HepG2 (cell line): ENCODE results near the gene SHISA6. TPM values are rescaled to one million over a fixed set of nuclear protein-coding genes. Genes with fewer than 3 reads are reported as not detected.

Experiments used
- ATAC-seq: fragments of 200-7000 bp; cut with Tn5 transposase; 3 replicates; pipeline ENCODE4 v1.9.1; 2020; ENCODE audit warnings: mild to moderate bottlenecking, moderate library complexity
- BruUV-seq: library from RNA; stranded (reverse); fragments of 400-500 nt; replicated peaks from 2 replicates; lab custom pipeline; 2021; lab: Mats Ljungman, UMichigan
- CTCF ChIA-PET: fragments of 300-600 bp; formaldehyde crosslinking; extraction: SDS; loops from one replicate; lab custom pipeline; 2021; ENCODE audit warnings: low total read pairs, inconsistent platforms, low intra/inter-chr PET ratio; lab: Yijun Ruan, JAX
- POLR2A ChIA-PET: fragments of 350-600 bp; sonication (Branson Sonifier 250); formaldehyde crosslinking; loops from one replicate; lab custom pipeline; 2020; ENCODE audit warnings: antibody characterized with exemption, inconsistent platforms; lab: Yijun Ruan, JAX
- DNase-seq: peaks from one replicate; pipeline ENCODE4 v3.0.0-alpha.2; 2015; ENCODE audit warnings: low spot score
- FAIRE-seq: peaks from 3 replicates; lab custom pipeline; 2011; peaks lifted over from hg19 to GRCh38; lab: Jason Lieb, UNC
- H2AFZ ChIP-seq: one replicate; pipeline ENCODE4 v1.6.1; 2011; ENCODE audit warnings: low read length, inconsistent platforms
- H3K27ac ChIP-seq: fragments of 300-600 bp; 3 replicates; pipeline ENCODE4 v1.8.0; 2011; ENCODE audit warnings: mixed run types, mild to moderate bottlenecking, mixed read lengths, low read length, inconsistent platforms; ENCODE audit not compliant: insufficient read depth; ENCODE audit errors: extremely low read length
- H3K27me3 ChIP-seq, 2 experiments: fragments of 200-600 bp in 1 of 2; 2 replicates in 1 of 2; 3 replicates in 1 of 2; pipeline versions ENCODE4 v1.6.0 to v1.8.0; 2011; ENCODE audit warnings: low read length in 2 of 2, mild to moderate bottlenecking in 2 of 2, moderate library complexity in 2 of 2, inconsistent platforms in 1 of 2; ENCODE audit not compliant: insufficient read depth in 2 of 2, control insufficient read depth in 1 of 2
- H3K36me3 ChIP-seq, 2 experiments: fragments of 200-600 bp in 1 of 2; replicated peaks in 1 of 2; 2 replicates in 1 of 2; 3 replicates in 1 of 2; pipeline versions ENCODE4 v1.5.1 to v1.8.0; 2011; ENCODE audit warnings: low read length in 2 of 2, inconsistent platforms in 1 of 2; ENCODE audit not compliant: insufficient read depth in 2 of 2, control insufficient read depth in 1 of 2
- H3K4me1 ChIP-seq: 2 replicates; pipeline ENCODE4 v1.5.1; 2012; ENCODE audit warnings: low read length, inconsistent platforms; ENCODE audit not compliant: insufficient read depth
- H3K4me2 ChIP-seq: 2 replicates; pipeline ENCODE4 v1.6.0; 2011; ENCODE audit warnings: low read depth, low read length, inconsistent platforms
- H3K4me3 ChIP-seq, 3 experiments: fragments of 200-600 bp in 1 of 3; sonication (generic), shearing (Covaris generic) in 1 of 3; replicated peaks in 1 of 3; 2 replicates each; pipeline ENCODE4 v1.5.1; 2011 to 2016; ENCODE audit warnings: low read length in 3 of 3, inconsistent platforms in 2 of 3, low read depth in 2 of 3, mild to moderate bottlenecking in 2 of 3, control low read depth in 1 of 3, mixed read lengths in 1 of 3; ENCODE audit not compliant: insufficient read depth in 1 of 3
- H3K79me2 ChIP-seq: one replicate; pipeline ENCODE4 v1.6.1; 2011; ENCODE audit warnings: low read length, inconsistent platforms; ENCODE audit not compliant: insufficient read depth
- H3K9ac ChIP-seq: 2 replicates; pipeline ENCODE4 v1.6.0; 2011; ENCODE audit warnings: mild to moderate bottlenecking, low read depth, low read length, inconsistent platforms; ENCODE audit not compliant: insufficient read depth
- H3K9me3 ChIP-seq: 2 replicates; pipeline ENCODE4 v1.5.1; 2012; ENCODE audit warnings: mild to moderate bottlenecking, low read length
- H4K20me1 ChIP-seq: 2 replicates; pipeline ENCODE4 v1.6.0; 2011; ENCODE audit warnings: inconsistent platforms, mild to moderate bottlenecking, low read length, moderate library complexity; ENCODE audit not compliant: insufficient read depth
- ATF7 ChIP-seq, 2 experiments: fragments of 450-650 bp in 1 of 2; sonication (generic) in 1 of 2; formaldehyde crosslinking in 1 of 2; IDR thresholded peaks; 2 replicates each; pipeline versions ENCODE4 v1.4.0 to v1.6.1; 2016 to 2020; ENCODE audit warnings: antibody characterized with exemption in 1 of 2, mild to moderate bottlenecking in 1 of 2, missing genetic modification reagents in 1 of 2
- CC2D1A ChIP-seq: sonication (generic); formaldehyde crosslinking; IDR thresholded peaks from 2 replicates; pipeline ENCODE4 v1.8.1; 2023; ENCODE audit warnings: mild to moderate bottlenecking, missing genetic modification reagents
- EEA1 ChIP-seq: sonication (generic); formaldehyde crosslinking; IDR thresholded peaks from 2 replicates; pipeline ENCODE4 v1.5.1; 2020; ENCODE audit warnings: mild to moderate bottlenecking, missing genetic modification reagents, borderline replicate concordance
- HOXA5 ChIP-seq: sonication (generic); formaldehyde crosslinking; IDR thresholded peaks from 2 replicates; pipeline ENCODE4 v1.4.0; 2020; ENCODE audit warnings: missing genetic modification reagents
- IKZF4 ChIP-seq: sonication (generic); formaldehyde crosslinking; IDR thresholded peaks from 2 replicates; pipeline ENCODE4 v1.5.1; 2020; ENCODE audit warnings: borderline replicate concordance, mild to moderate bottlenecking, low read depth, missing genetic modification reagents; ENCODE audit errors: not compliant biosample characterization
- REL ChIP-seq: sonication (generic); formaldehyde crosslinking; conservative IDR thresholded peaks from 2 replicates; pipeline ENCODE4 v1.8.0; 2022; ENCODE audit warnings: mild to moderate bottlenecking, missing genetic modification reagents, moderate library complexity
- TAF15 ChIP-seq: fragments of 200-400 bp; formaldehyde crosslinking; IDR thresholded peaks from one replicate; pipeline ENCODE4 v1.6.1; 2018; ENCODE audit warnings: mild to moderate bottlenecking, low read depth, low read length; ENCODE audit not compliant: poor library complexity, severe bottlenecking
- ZNF670 ChIP-seq: sonication (generic); formaldehyde crosslinking; IDR thresholded peaks from 2 replicates; pipeline ENCODE4 v1.8.0; 2022; ENCODE audit warnings: mild to moderate bottlenecking, missing genetic modification reagents, borderline replicate concordance
- ZNF724P ChIP-seq: sonication (generic); formaldehyde crosslinking; IDR thresholded peaks from 2 replicates; pipeline ENCODE4 v1.8.0; 2022; ENCODE audit warnings: missing genetic modification reagents, borderline replicate concordance
- ZNF879 ChIP-seq: sonication (generic); formaldehyde crosslinking; IDR thresholded peaks from 2 replicates; pipeline ENCODE4 v1.8.1; 2023; ENCODE audit warnings: missing genetic modification reagents
- ZSCAN30 ChIP-seq: sonication (generic); formaldehyde crosslinking; IDR thresholded peaks from 2 replicates; pipeline ENCODE4 v1.5.0; 2020; ENCODE audit warnings: mild to moderate bottlenecking, missing genetic modification reagents
- WGBS: methylation state at CpG from one replicate; pipeline ENCODE4 v1.1.6; 2017; ENCODE audit warnings: low lambda C conversion rate; 5-methylcytosine and 5-hydroxymethylcytosine counted together
- in situ Hi-C: cut with HindIII; loops from 2 replicates; pipeline ENCODE4 v1.10.0; 2017; ENCODE audit warnings: low pct_unique_long_range_greater_than_20kb; ENCODE audit not compliant: extremely low pct_ligation_motif_present
- intact Hi-C: fragments of 100-400 bp; cut with micrococcal nuclease; formaldehyde crosslinking; loops from one replicate; pipeline ENCODE4 v1.10.0; 2022; ENCODE audit not compliant: unreplicated experiment
- polyA plus RNA-seq, 8 experiments: library from polyadenylated mRNA; depleted of rRNA in 3 of 8; stranded (reverse) in 7 of 8; unstranded in 1 of 8; fragments of >200 nt; fragmentation: Illumina TruSeq in 4 of 8; extraction: Trizol in 4 of 8; gene quantifications; 2 replicates each; pipeline versions ENCODE4 v1.2.1 to v1.2.3, GENCODE V29; 2011 to 2016; ENCODE audit warnings: low read depth in 4 of 8, missing spikeins in 1 of 8, mixed read lengths in 1 of 8; ENCODE audit not compliant: insufficient read depth in 1 of 8
- total RNA-seq, 5 experiments: library from RNA; depleted of rRNA; stranded (reverse); fragments of >200 nt; fragmentation: Illumina TruSeq; extraction: Trizol; gene quantifications; 2 replicates each; pipeline ENCODE4 v1.2.3, GENCODE V29; 2016; ENCODE audit warnings: low read depth in 1 of 5
- TF ChIP-seq, protein P1 (sequence below): sonication (generic); formaldehyde crosslinking; IDR thresholded peaks from 2 replicates; pipeline ENCODE4 v1.8.0; 2022; ENCODE audit warnings: mild to moderate bottlenecking, missing genetic modification reagents, moderate library complexity
- TF ChIP-seq, protein P2 (sequence below), 2 experiments: fragments of 450-650 bp in 1 of 2; sonication (generic) in 1 of 2; formaldehyde crosslinking; IDR thresholded peaks; 2 replicates each; pipeline versions ENCODE4 v1.5.0 to v1.8.0; 2020 to 2022; ENCODE audit warnings: mild to moderate bottlenecking in 1 of 2, missing genetic modification reagents in 1 of 2
- TF ChIP-seq, protein P3 (sequence below): sonication (generic); formaldehyde crosslinking; IDR thresholded peaks from 2 replicates; pipeline ENCODE4 v1.4.0; 2020; ENCODE audit warnings: missing genetic modification reagents

Gene SHISA6
- total and polyA plus RNA-seq, 2 of the 13 experiments (the other 11 are each of a cell fraction or from before 2014, with no cell fraction given) = not detected

DNA sequence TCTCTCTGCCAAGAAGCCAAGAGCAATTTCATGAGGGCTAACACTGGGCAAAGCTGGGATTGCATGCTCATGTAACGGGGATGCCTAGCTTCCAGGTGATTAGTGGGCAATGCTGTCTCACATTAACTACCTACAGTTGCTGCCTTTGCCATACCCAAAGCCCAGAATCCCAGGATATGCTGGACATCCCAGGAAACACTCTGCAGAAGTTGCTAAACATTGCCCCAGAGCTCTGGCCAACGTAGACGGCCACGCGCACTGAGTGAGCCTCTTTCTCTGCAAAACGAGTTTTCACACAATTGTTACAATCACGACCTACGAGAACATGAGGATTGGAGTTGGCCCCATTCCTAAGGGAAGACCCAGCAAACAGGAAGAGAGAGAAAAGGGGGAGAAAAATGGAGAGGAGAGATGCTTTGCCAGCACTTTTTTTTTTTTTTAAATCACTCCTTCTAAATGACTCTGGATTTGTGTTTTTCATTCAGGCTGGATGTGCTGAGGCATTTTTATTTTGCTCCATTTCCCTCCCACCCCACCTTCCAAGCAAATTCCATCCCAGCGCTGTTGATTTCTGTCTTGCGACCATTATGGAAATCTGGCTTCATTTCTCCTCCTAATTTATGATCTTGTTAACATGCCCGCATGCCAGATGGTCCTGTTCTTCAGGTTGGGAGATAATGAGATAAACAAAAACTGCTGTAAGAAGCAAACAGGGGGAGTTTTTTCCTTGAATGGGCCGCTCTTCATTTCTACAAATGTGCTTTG is 244.5 kb downstream of the SHISA6 start:
- intact Hi-C loops (no loop called here), in situ Hi-C loops (no loop called here)
- H3K9me3 ChIP-seq = no peaks in the 10 kb centered on the region
- ATAC-seq (no peak), DNase-seq (no peak), FAIRE-seq (no peak)
- H3K79me2 ChIP-seq = no peaks in the 10 kb centered on the region
- H3K36me3 ChIP-seq = no peaks in the 10 kb centered on the region
- H3K4me3 ChIP-seq = no peak overlapping the region
- no TSS peak for BruUV-seq
- H2AFZ ChIP-seq = no peak overlapping the region
- H4K20me1 ChIP-seq = no peaks in the 10 kb centered on the region
- ChIA-PET POLR2A (no interaction called here), CTCF (no interaction called here)
- no peak overlapping the region for H3K4me2 ChIP-seq
- WGBS = 37% methylated on average over 10 of the region's 12 CpGs
- H3K9ac ChIP-seq = no peak overlapping the region
- H3K4me1 ChIP-seq = no peaks in the 10 kb centered on the region
- no peaks in the 10 kb centered on the region; a peak in 1 of 5 replicates for H3K27me3 ChIP-seq
- no peak overlapping the region for H3K27ac ChIP-seq
- no peak for TF ChIP-seq IKZF4
- TF ChIP-seq, protein P1, sequence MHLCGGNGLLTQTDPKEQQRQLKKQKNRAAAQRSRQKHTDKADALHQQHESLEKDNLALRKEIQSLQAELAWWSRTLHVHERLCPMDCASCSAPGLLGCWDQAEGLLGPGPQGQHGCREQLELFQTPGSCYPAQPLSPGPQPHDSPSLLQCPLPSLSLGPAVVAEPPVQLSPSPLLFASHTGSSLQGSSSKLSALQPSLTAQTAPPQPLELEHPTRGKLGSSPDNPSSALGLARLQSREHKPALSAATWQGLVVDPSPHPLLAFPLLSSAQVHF = no peak
- TF ChIP-seq, protein P2, sequence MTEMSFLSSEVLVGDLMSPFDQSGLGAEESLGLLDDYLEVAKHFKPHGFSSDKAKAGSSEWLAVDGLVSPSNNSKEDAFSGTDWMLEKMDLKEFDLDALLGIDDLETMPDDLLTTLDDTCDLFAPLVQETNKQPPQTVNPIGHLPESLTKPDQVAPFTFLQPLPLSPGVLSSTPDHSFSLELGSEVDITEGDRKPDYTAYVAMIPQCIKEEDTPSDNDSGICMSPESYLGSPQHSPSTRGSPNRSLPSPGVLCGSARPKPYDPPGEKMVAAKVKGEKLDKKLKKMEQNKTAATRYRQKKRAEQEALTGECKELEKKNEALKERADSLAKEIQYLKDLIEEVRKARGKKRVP (CRISPR knock-in tag; IDR thresholded peaks at IDR 0.05) = no peak
- no peak for TF ChIP-seq ZNF724P (CRISPR knock-in tag)
- no peak for TF ChIP-seq TAF15
- no peak for TF ChIP-seq ATF7 (IDR thresholded peaks at IDR 0.05)
- TF ChIP-seq ATF7 (CRISPR knock-in tag; IDR thresholded peaks at IDR 0.05) = no peak
- no peak for TF ChIP-seq EEA1 (CRISPR knock-in tag)
- TF ChIP-seq CC2D1A = no peak
- no peak for TF ChIP-seq ZNF670 (CRISPR knock-in tag)
- TF ChIP-seq HOXA5 (CRISPR knock-in tag) = no peak
- TF ChIP-seq, protein P3, sequence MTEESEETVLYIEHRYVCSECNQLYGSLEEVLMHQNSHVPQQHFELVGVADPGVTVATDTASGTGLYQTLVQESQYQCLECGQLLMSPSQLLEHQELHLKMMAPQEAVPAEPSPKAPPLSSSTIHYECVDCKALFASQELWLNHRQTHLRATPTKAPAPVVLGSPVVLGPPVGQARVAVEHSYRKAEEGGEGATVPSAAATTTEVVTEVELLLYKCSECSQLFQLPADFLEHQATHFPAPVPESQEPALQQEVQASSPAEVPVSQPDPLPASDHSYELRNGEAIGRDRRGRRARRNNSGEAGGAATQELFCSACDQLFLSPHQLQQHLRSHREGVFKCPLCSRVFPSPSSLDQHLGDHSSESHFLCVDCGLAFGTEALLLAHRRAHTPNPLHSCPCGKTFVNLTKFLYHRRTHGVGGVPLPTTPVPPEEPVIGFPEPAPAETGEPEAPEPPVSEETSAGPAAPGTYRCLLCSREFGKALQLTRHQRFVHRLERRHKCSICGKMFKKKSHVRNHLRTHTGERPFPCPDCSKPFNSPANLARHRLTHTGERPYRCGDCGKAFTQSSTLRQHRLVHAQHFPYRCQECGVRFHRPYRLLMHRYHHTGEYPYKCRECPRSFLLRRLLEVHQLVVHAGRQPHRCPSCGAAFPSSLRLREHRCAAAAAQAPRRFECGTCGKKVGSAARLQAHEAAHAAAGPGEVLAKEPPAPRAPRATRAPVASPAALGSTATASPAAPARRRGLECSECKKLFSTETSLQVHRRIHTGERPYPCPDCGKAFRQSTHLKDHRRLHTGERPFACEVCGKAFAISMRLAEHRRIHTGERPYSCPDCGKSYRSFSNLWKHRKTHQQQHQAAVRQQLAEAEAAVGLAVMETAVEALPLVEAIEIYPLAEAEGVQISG = no peak
- TF ChIP-seq ZNF879 (CRISPR knock-in tag) = no peak
- no peak for TF ChIP-seq ZSCAN30 (CRISPR knock-in tag)
- TF ChIP-seq REL = no peak
